GM12878 (cell line): Measurements from ENCODE around the gene SMG6. TPM values are rescaled to one million over a fixed set of nuclear protein-coding genes. Genes with fewer than 3 reads are reported as not detected.

Source experiments
- ATAC-seq: fragments of 200-7000 bp; cut with Tn5 transposase; 3 replicates; pipeline ENCODE4 v1.9.1; 2020; ENCODE audit warnings: mild to moderate bottlenecking, moderate library complexity
- BruUV-seq: library from RNA; stranded (reverse); fragments of 400-500 nt; replicated peaks from 2 replicates; lab custom pipeline; 2021; lab: Mats Ljungman, UMichigan
- CTCF ChIA-PET: fragments of 300-600 bp; sonication (Branson Sonifier 250); formaldehyde crosslinking; extraction: SDS; loops from one replicate; lab custom pipeline; 2021; ENCODE audit warnings: inconsistent platforms; lab: Yijun Ruan, JAX
- POLR2A ChIA-PET: fragments of 350-600 bp; formaldehyde crosslinking; extraction: SDS; loops from one replicate; lab custom pipeline; 2021; ENCODE audit warnings: inconsistent platforms; lab: Charles Lee
- RAD21 ChIA-PET: fragments of 300-600 bp; sonication (Branson Sonifier 250); formaldehyde crosslinking; loops from one replicate; lab custom pipeline; 2023; ENCODE audit warnings: antibody characterized with exemption; ENCODE audit not compliant: unreplicated experiment; lab: Charles Lee
- SMC1A ChIA-PET: fragments of 300-600 bp; sonication (Branson Sonifier 250); formaldehyde crosslinking; loops from one replicate; lab custom pipeline; 2023; ENCODE audit not compliant: unreplicated experiment, uncharacterized antibody; lab: Charles Lee
- DNase-seq: peaks from one replicate; pipeline ENCODE4 v3.0.0-alpha.2; 2011; ENCODE audit warnings: low read depth, low spot score
- FAIRE-seq: peaks from 3 replicates; lab custom pipeline; 2011; peaks lifted over from hg19 to GRCh38; lab: Jason Lieb, UNC
- H2AFZ ChIP-seq: 2 replicates; pipeline ENCODE4 v1.6.0; 2011; ENCODE audit warnings: low read depth, low read length, control low read depth; ENCODE audit not compliant: control insufficient read depth
- H3K27ac ChIP-seq: 2 replicates; pipeline ENCODE4 v1.5.1; 2011; ENCODE audit warnings: control low read depth; ENCODE audit not compliant: control insufficient read depth, insufficient read depth
- H3K27me3 ChIP-seq, 2 experiments: replicated peaks in 1 of 2; 2 replicates each; pipeline versions ENCODE4 v1.6.0 to v1.6.1; 2011; ENCODE audit warnings: low read length in 1 of 2; ENCODE audit not compliant: control insufficient read depth in 2 of 2, insufficient read depth in 2 of 2
- H3K36me3 ChIP-seq, 2 experiments: 2 replicates each; pipeline ENCODE4 v1.5.1; 2011; ENCODE audit warnings: low read length in 1 of 2; ENCODE audit not compliant: control insufficient read depth in 2 of 2, insufficient read depth in 2 of 2
- H3K4me1 ChIP-seq: 2 replicates; pipeline ENCODE4 v1.6.1; 2011; ENCODE audit warnings: mild to moderate bottlenecking, low read length, moderate library complexity, mixed read lengths; ENCODE audit not compliant: control insufficient read depth, insufficient read depth
- H3K4me2 ChIP-seq: 2 replicates; pipeline ENCODE4 v1.6.0; 2011; ENCODE audit warnings: control low read depth; ENCODE audit not compliant: control insufficient read depth, insufficient read depth
- H3K4me3 ChIP-seq: fragments of 200-600 bp; sonication (generic); 2 replicates; pipeline ENCODE4 v1.5.1; 2016
- H3K79me2 ChIP-seq: 2 replicates; pipeline ENCODE4 v1.6.0; 2011; ENCODE audit warnings: low read length; ENCODE audit not compliant: control insufficient read depth, insufficient read depth
- H3K9ac ChIP-seq: 2 replicates; pipeline ENCODE4 v1.8.0; 2011; ENCODE audit warnings: low read length, control low read depth, mixed read lengths; ENCODE audit not compliant: control insufficient read depth, insufficient read depth
- H3K9me3 ChIP-seq: replicated peaks from 3 replicates; pipeline ENCODE4 v1.5.1; 2011; ENCODE audit warnings: mild to moderate bottlenecking, low read length; ENCODE audit not compliant: control insufficient read depth, insufficient read depth
- H4K20me1 ChIP-seq: 2 replicates; pipeline ENCODE4 v1.6.0; 2011; ENCODE audit not compliant: control insufficient read depth, insufficient read depth
- CHD1 ChIP-seq: IDR thresholded peaks from 2 replicates; pipeline ENCODE4 v1.6.1; 2012; ENCODE audit warnings: low read depth, low read length, improper control_type of control experiment
- CHD2 ChIP-seq: IDR thresholded peaks from 2 replicates; pipeline ENCODE4 v1.6.1; 2011; ENCODE audit warnings: low read depth, low read length, improper control_type of control experiment, borderline replicate concordance
- EZH2 ChIP-seq: IDR thresholded peaks from 2 replicates; pipeline ENCODE4 v1.6.1; 2012; ENCODE audit warnings: low read depth, mild to moderate bottlenecking, control low read depth, inconsistent platforms, low read length, borderline replicate concordance; ENCODE audit not compliant: control insufficient read depth
- FOXM1 ChIP-seq: IDR thresholded peaks from 2 replicates; pipeline ENCODE4 v1.6.1; 2012; ENCODE audit warnings: low read depth, mild to moderate bottlenecking, inconsistent platforms, low read length, moderate library complexity
- HDAC2 ChIP-seq: fragments of 200-600 bp; sonication (generic); IDR thresholded peaks from 2 replicates; pipeline ENCODE4 v1.6.1; 2017
- KAT2A ChIP-seq: conservative IDR thresholded peaks from 2 replicates; pipeline ENCODE4 v1.6.1; 2011; ENCODE audit warnings: low read depth, low read length; ENCODE audit not compliant: control insufficient read depth
- MYC ChIP-seq: IDR thresholded peaks from 2 replicates; pipeline ENCODE4 v1.6.1; 2011; ENCODE audit warnings: mild to moderate bottlenecking, low read length, moderate library complexity, inconsistent platforms; ENCODE audit not compliant: insufficient read depth, insufficient replicate concordance, insufficient read length, severe bottlenecking
- PML ChIP-seq: IDR thresholded peaks from 2 replicates; pipeline ENCODE4 v1.6.1; 2012; ENCODE audit warnings: low read length, inconsistent platforms
- SIN3A ChIP-seq: IDR thresholded peaks from 2 replicates; pipeline ENCODE4 v1.6.1; 2012; ENCODE audit warnings: low read depth, low read length, improper control_type of control experiment
- SUZ12 ChIP-seq: fragments of 200-600 bp; sonication (generic); IDR thresholded peaks from one replicate; pipeline ENCODE4 v1.6.1; 2018; ENCODE audit warnings: antibody characterized with exemption, mild to moderate bottlenecking; ENCODE audit not compliant: unreplicated experiment
- WGBS: methylation state at CpG from one replicate; pipeline ENCODE4 v1.1.6; 2016; ENCODE audit warnings: low lambda C conversion rate; ENCODE audit not compliant: insufficient replicate concordance, insufficient coverage; ENCODE audit errors: missing lambda C conversion rate; 5-methylcytosine and 5-hydroxymethylcytosine counted together
- in situ Hi-C: fragments of 300-500 bp; cut with MboI; formaldehyde crosslinking; loops from 9 replicates; pipeline ENCODE4 v1.14.3; 2018; ENCODE audit warnings: mixed read lengths
- intact Hi-C: fragments of 100-400 bp; cut with micrococcal nuclease; formaldehyde crosslinking; loops from one replicate; pipeline ENCODE4 v1.14.2; 2022; ENCODE audit not compliant: unreplicated experiment
- polyA plus RNA-seq, 11 experiments: library from polyadenylated mRNA; depleted of rRNA in 4 of 11; unstranded in 6 of 11; stranded (reverse) in 5 of 11; fragments of >200 nt; fragmentation: Nextera tagmentation in 4 of 11; fragmentation: Illumina TruSeq in 1 of 11; extraction: Ambion mirVana in 4 of 11; extraction: Trizol in 1 of 11; gene quantifications; 1 replicate in 1 of 11; 2 replicates in 10 of 11; pipeline versions ENCODE4 v1.2.1 to v1.2.3, GENCODE V29; 2011 to 2016; ENCODE audit warnings: inconsistent platforms in 2 of 11, missing spikeins in 2 of 11, low read depth in 1 of 11
- total RNA-seq, 4 experiments: library from RNA; depleted of rRNA in 3 of 4; stranded (reverse); fragments of >200 nt in 3 of 4; fragmentation: Illumina TruSeq in 1 of 4; extraction: Trizol in 1 of 4; gene quantifications; 2 replicates each; pipeline versions ENCODE4 v1.2.1 to v1.2.3, GENCODE V29; 2013 to 2021
- TF ChIP-seq, protein P1 (sequence below): fragments of 450-650 bp; IDR thresholded peaks from 2 replicates; pipeline ENCODE4 v1.6.1; 2018; ENCODE audit warnings: borderline replicate concordance, mild to moderate bottlenecking; ENCODE audit not compliant: partially characterized antibody
- TF ChIP-seq, protein P2 (sequence below): fragments of 450-650 bp; IDR thresholded peaks from 2 replicates; pipeline ENCODE4 v1.6.1; 2017; ENCODE audit warnings: low read depth, mild to moderate bottlenecking, moderate library complexity

SMG6 gene
- total and polyA plus RNA-seq, 10 of the 15 experiments (the other 5 are each of a cell fraction or from before 2014, with no cell fraction given), result 0.58 to 28.7 (median 15.7) TPM

DNA sequence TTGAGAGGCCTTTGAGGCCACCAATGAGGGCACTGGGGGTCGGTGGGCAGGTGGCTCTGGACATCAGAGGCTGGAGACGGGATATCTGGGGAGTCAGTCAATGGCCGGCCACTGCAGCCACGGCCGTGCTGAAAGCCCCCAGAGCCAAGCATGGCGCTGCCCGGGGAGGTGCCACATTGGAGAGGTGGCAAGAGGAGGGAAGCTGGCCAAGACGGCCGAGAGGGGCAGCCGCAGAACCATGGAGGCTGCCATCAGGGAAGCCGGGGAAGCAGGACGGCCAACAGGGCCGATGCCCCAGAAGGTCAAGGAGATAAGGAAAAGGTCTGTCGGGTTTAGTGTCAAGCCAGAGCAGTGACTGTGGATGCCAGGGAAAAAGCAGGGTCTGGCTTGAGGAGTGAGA lies 288.3 kb downstream of the SMG6 start:
- ATAC-seq (no peak), DNase-seq (no peak), FAIRE-seq (no peak)
- WGBS, result 58% methylated on average over 14 of the region's 14 CpGs
- ChIA-PET SMC1A (no interaction called here), RAD21 (no interaction called here), CTCF (interaction anchor here (1.0 kb wide), 1 partner anchor 294 kb away, joined by 4 read pairs; no protein-coding TSS in a partner anchor), POLR2A (interaction anchor here (0.6 kb wide), 1 partner anchor 299 kb away, joined by 5 read pairs; no protein-coding TSS in a partner anchor)
- Histone ChIP-seq H3K36me3 (no peaks in the 10 kb centered on the region), H3K79me2 (no peaks in the 10 kb centered on the region), H3K4me1 (peaks cover 10% of the 10 kb centered on the region), H4K20me1 (no peaks in the 10 kb centered on the region), H3K4me3 (no peak overlapping the region), H3K4me2 (no peak overlapping the region), H3K9ac (no peak overlapping the region), H3K27me3 (peaks cover 1 to 5% of the 10 kb centered on the region in 2 experiments; a peak in 3 of 4 replicates), H3K27ac (no peak overlapping the region), H2AFZ (no peak overlapping the region), H3K9me3 (no peaks in the 10 kb centered on the region; the same call in 2 of the 3 replicates)
- intact Hi-C loops, result no loop called here
- in situ Hi-C loops, result loop anchor here (25.0 kb wide), 1 partner anchor 103 kb away; no protein-coding TSS in a partner anchor
- no peak for TF ChIP-seq MYC
- TF ChIP-seq SUZ12, result no peak
- TF ChIP-seq FOXM1, result no peak
- no peak for TF ChIP-seq CHD2
- no peak for TF ChIP-seq HDAC2
- TF ChIP-seq SIN3A, result no peak
- BruUV-seq, result no TSS peak

DNA sequence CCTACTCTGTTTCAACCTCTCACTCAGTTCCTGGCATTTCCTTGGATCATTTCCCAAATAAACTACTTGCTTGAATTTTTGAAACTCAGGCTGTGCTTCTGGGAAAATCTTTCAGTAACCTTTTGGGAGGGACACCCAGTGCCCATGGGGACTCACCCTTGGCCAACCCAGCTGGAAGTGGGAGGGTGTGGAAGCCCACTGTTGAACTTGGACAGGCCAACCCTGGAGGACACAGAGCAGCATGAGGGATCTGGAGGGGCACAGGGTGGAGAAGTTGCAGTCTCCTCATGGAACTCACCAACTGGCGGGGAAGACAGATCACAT lies 289.6 kb downstream of the SMG6 start:
- SMC1A ChIA-PET, result interaction anchor here (1.2 kb wide), 1 partner anchor 105 kb away, joined by 3 read pairs; no protein-coding TSS in a partner anchor
- Histone ChIP-seq H2AFZ (no peak overlapping the region), H3K9me3 (no peaks in the 10 kb centered on the region; the same call in 2 of the 3 replicates), H3K4me2 (no peak overlapping the region), H3K4me1 (peaks cover 10% of the 10 kb centered on the region), H3K36me3 (no peaks in the 10 kb centered on the region), H4K20me1 (no peaks in the 10 kb centered on the region), H3K27ac (no peak overlapping the region), H3K4me3 (no peak overlapping the region), H3K27me3 (peaks cover 0 to 1% of the 10 kb centered on the region in 2 experiments; a peak in 2 of 4 replicates), H3K79me2 (no peaks in the 10 kb centered on the region), H3K9ac (no peak overlapping the region)
- RAD21 ChIA-PET, result no interaction called here
- in situ Hi-C loops (loop anchor here (25.0 kb wide), 1 partner anchor 102 kb away; no protein-coding TSS in a partner anchor), intact Hi-C loops (no loop called here)
- no TSS peak for BruUV-seq
- 100% methylated on average over 1 of the region's 1 CpG for WGBS
- CTCF ChIA-PET, result no interaction called here
- POLR2A ChIA-PET, result no interaction called here
- no peak for ATAC-seq
- no peak for DNase-seq
- no peak for FAIRE-seq
- TF ChIP-seq, protein P1, sequence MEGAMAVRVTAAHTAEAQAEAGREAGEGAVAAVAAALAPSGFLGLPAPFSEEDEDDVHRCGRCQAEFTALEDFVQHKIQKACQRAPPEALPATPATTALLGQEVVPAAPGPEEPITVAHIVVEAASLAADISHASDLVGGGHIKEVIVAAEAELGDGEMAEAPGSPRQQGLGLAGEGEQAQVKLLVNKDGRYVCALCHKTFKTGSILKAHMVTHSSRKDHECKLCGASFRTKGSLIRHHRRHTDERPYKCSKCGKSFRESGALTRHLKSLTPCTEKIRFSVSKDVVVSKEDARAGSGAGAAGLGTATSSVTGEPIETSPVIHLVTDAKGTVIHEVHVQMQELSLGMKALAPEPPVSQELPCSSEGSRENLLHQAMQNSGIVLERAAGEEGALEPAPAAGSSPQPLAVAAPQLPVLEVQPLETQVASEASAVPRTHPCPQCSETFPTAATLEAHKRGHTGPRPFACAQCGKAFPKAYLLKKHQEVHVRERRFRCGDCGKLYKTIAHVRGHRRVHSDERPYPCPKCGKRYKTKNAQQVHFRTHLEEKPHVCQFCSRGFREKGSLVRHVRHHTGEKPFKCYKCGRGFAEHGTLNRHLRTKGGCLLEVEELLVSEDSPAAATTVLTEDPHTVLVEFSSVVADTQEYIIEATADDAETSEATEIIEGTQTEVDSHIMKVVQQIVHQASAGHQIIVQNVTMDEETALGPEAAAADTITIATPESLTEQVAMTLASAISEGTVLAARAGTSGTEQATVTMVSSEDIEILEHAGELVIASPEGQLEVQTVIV, result no peak
- TF ChIP-seq EZH2 (no peak), PML (no peak), KAT2A (no peak), CHD1 (no peak), FOXM1 (no peak)
- TF ChIP-seq, protein P2, sequence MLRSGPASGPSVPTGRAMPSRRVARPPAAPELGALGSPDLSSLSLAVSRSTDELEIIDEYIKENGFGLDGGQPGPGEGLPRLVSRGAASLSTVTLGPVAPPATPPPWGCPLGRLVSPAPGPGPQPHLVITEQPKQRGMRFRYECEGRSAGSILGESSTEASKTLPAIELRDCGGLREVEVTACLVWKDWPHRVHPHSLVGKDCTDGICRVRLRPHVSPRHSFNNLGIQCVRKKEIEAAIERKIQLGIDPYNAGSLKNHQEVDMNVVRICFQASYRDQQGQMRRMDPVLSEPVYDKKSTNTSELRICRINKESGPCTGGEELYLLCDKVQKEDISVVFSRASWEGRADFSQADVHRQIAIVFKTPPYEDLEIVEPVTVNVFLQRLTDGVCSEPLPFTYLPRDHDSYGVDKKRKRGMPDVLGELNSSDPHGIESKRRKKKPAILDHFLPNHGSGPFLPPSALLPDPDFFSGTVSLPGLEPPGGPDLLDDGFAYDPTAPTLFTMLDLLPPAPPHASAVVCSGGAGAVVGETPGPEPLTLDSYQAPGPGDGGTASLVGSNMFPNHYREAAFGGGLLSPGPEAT, result no peak
